Calu3 (cell line): ENCODE measurements around the gene KPNA4. TPM values are rescaled to one million over a fixed set of nuclear protein-coding genes. Genes with fewer than 3 reads are reported as not detected.

Source experiments
- BruUV-seq: library from RNA; stranded (reverse); fragments of 400-500 nt; replicated peaks from 2 replicates; lab custom pipeline; 2021; lab: Mats Ljungman, UMichigan
- CTCF ChIA-PET: fragments of 300-600 bp; sonication (Branson Sonifier 250); formaldehyde crosslinking; loops from one replicate; lab custom pipeline; 2022; ENCODE audit warnings: antibody characterized with exemption; lab: Charles Lee
- DNase-seq: peaks from one replicate; pipeline ENCODE4 v3.0.0; 2022
- H3K27ac Mint-ChIP-seq: one replicate; pipeline ENCODE4 v1.8.0; 2022; ENCODE audit warnings: mixed read lengths; ENCODE audit not compliant: unreplicated experiment
- H3K27me3 Mint-ChIP-seq: one replicate; pipeline ENCODE4 v1.8.0; 2022; ENCODE audit warnings: mixed read lengths; ENCODE audit not compliant: unreplicated experiment
- H3K36me3 Mint-ChIP-seq: one replicate; pipeline ENCODE4 v1.8.0; 2022; ENCODE audit warnings: mild to moderate bottlenecking, moderate library complexity, mixed read lengths; ENCODE audit not compliant: insufficient read depth, unreplicated experiment
- H3K4me1 Mint-ChIP-seq: one replicate; pipeline ENCODE4 v1.8.0; 2022; ENCODE audit warnings: mild to moderate bottlenecking, low read depth, mixed read lengths; ENCODE audit not compliant: unreplicated experiment
- H3K4me3 Mint-ChIP-seq: one replicate; pipeline ENCODE4 v1.8.0; 2022; ENCODE audit warnings: mild to moderate bottlenecking, low read depth, moderate library complexity, mixed read lengths; ENCODE audit not compliant: unreplicated experiment
- H3K9me3 Mint-ChIP-seq: one replicate; pipeline ENCODE4 v1.8.0; 2022; ENCODE audit warnings: low read depth, mixed read lengths; ENCODE audit not compliant: unreplicated experiment
- CTCF ChIP-seq: fragments of 200-600 bp; IDR thresholded peaks from one replicate; pipeline ENCODE4 v1.8.0; 2022; ENCODE audit warnings: antibody characterized with exemption; ENCODE audit not compliant: unreplicated experiment
- intact Hi-C: fragments of 100-400 bp; cut with micrococcal nuclease; formaldehyde crosslinking; loops from one replicate; pipeline ENCODE4 v1.10.0; 2022; ENCODE audit not compliant: unreplicated experiment
- total RNA-seq: library from RNA; stranded (reverse); gene quantifications from 2 replicates; pipeline ENCODE4 v1.2.3, GENCODE V29; 2022

KPNA4 gene
- total RNA-seq, 1 experiment from 2014 or later: 117 TPM

- no TSS peak for BruUV-seq
- H3K4me3 Mint-ChIP-seq: no peak overlapping the region
- CTCF ChIA-PET: interaction anchor here (1.2 kb wide), 1 partner anchor 10 kb away, joined by 3 read pairs; no protein-coding TSS in a partner anchor
These were observed 21.7 kb upstream of the KPNA4 start for GRCh38 chr3:160587105-160587504.

GRCh38 chr3:160586679-160587078, 21.3 kb upstream of the KPNA4 start:
- H3K27me3 Mint-ChIP-seq: no peaks in the 10 kb centered on the region
- BruUV-seq: no TSS peak
- H3K4me1 Mint-ChIP-seq: no peaks in the 10 kb centered on the region
- intact Hi-C loops: no loop called here
- CTCF ChIA-PET: no interaction called here
- peaks cover 13% of the 10 kb centered on the region for H3K9me3 Mint-ChIP-seq
- H3K27ac Mint-ChIP-seq: no peak overlapping the region
- no peak for DNase-seq
- no peak overlapping the region for H3K4me3 Mint-ChIP-seq
- H3K36me3 Mint-ChIP-seq: no peaks in the 10 kb centered on the region
- TF ChIP-seq CTCF: no peak

More at GRCh38 chr3:160587105-160587504, 21.7 kb upstream of the KPNA4 start:
- H3K4me1 Mint-ChIP-seq: no peaks in the 10 kb centered on the region
- H3K9me3 Mint-ChIP-seq: peaks cover 13% of the 10 kb centered on the region
- intact Hi-C loops: no loop called here
- no peak overlapping the region for H3K27ac Mint-ChIP-seq
- no peak for DNase-seq
- TF ChIP-seq CTCF: no peak
- H3K27me3 Mint-ChIP-seq: no peaks in the 10 kb centered on the region
- H3K36me3 Mint-ChIP-seq: no peaks in the 10 kb centered on the region

- intact Hi-C loops: no loop called here
- Mint-ChIP-seq H3K27me3 (no peaks in the 10 kb centered on the region), H3K9me3 (peaks cover 2% of the 10 kb centered on the region), H3K4me3 (no peak overlapping the region), H3K4me1 (peaks cover 4% of the 10 kb centered on the region), H3K36me3 (no peaks in the 10 kb centered on the region), H3K27ac (no peak overlapping the region)
- no TSS peak for BruUV-seq
- DNase-seq: no peak
- CTCF ChIA-PET: no interaction called here
- TF ChIP-seq CTCF: no peak
These were observed 18.1 kb upstream of the KPNA4 start for GRCh38 chr3:160583451-160583850.

GRCh38 chr3:160580938-160581337, 15.6 kb upstream of the KPNA4 start:
- no peak for DNase-seq
- peaks cover 2% of the 10 kb centered on the region for H3K9me3 Mint-ChIP-seq
- BruUV-seq: no TSS peak
- no peaks in the 10 kb centered on the region for H3K27me3 Mint-ChIP-seq
- peaks cover 10% of the 10 kb centered on the region for H3K4me1 Mint-ChIP-seq
- intact Hi-C loops: no loop called here
- CTCF ChIA-PET: no interaction called here
- H3K27ac Mint-ChIP-seq: no peak overlapping the region
- H3K4me3 Mint-ChIP-seq: no peak overlapping the region
- TF ChIP-seq CTCF: no peak
- H3K36me3 Mint-ChIP-seq: no peaks in the 10 kb centered on the region
